ENCODE measurements around the gene STRA6. TPM values are rescaled to one million over a fixed set of nuclear protein-coding genes. Genes with fewer than 3 reads are reported as not detected.

Gene STRA6
- total RNA-seq, 4 donors from 2014 or later = 0.12 TPM; not detected in 3

- no peaks in the 10 kb centered on the region for H3K27me3 ChIP-seq
- no peak overlapping the region for H3K4me3 ChIP-seq
- 84 to 85% methylated on average over 4 to 5 of the region's 5 CpGs for WGBS, 2 donors (ENCODE audit: low coverage in 1 of 2)
Observed at GRCh38 chr15:74192751-74193150, 9.8 kb downstream of the STRA6 start.

GRCh38 chr15:74191798-74192197 is 10.8 kb downstream of the STRA6 start:
- WGBS, 2 donors (ENCODE audit: low coverage in 1 of 2) = 17% methylated on average over 1 of the region's 3 CpGs; no CpG with 5 or more reads in 1 of the 2 donors
- TF ChIP-seq POLR2A (IDR thresholded peaks at IDR 0.05) (no peak), EP300 (IDR thresholded peaks at IDR 0.05) (no peak), POLR2AphosphoS5 (IDR thresholded peaks at IDR 0.05) (no peak), CTCF (IDR thresholded peaks at IDR 0.05) (no peak)
- no peaks in the 10 kb centered on the region for H3K27me3 ChIP-seq
- H3K36me3 ChIP-seq = no peaks in the 10 kb centered on the region
- ATAC-seq = no peak
- H3K4me3 ChIP-seq = no peak overlapping the region
- H3K4me1 ChIP-seq = peaks cover 0 to 10% (median 0%) of the 10 kb centered on the region in 3 donors
- H3K9me3 ChIP-seq = no peaks in the 10 kb centered on the region
- H3K27ac ChIP-seq = no peak overlapping the region

More at GRCh38 chr15:74192751-74193150, 9.8 kb downstream of the STRA6 start:
- Histone ChIP-seq H3K4me1 (peaks cover 0 to 10% (median 0%) of the 10 kb centered on the region in 3 donors), H3K36me3 (no peaks in the 10 kb centered on the region), H3K27ac (no peak overlapping the region), H3K9me3 (no peaks in the 10 kb centered on the region)
- ATAC-seq = no peak
- TF ChIP-seq POLR2AphosphoS5 (IDR thresholded peaks at IDR 0.05) = no peak
- no peak for TF ChIP-seq CTCF (IDR thresholded peaks at IDR 0.05)
- no peak for TF ChIP-seq POLR2A (IDR thresholded peaks at IDR 0.05)
- TF ChIP-seq EP300 (IDR thresholded peaks at IDR 0.05) = no peak

- Histone ChIP-seq H3K4me1 (no peaks in the 10 kb centered on the region), H3K9me3 (no peaks in the 10 kb centered on the region), H3K27me3 (no peaks in the 10 kb centered on the region), H3K4me3 (no peak overlapping the region), H3K27ac (no peak overlapping the region), H3K36me3 (no peaks in the 10 kb centered on the region)
- no peak for ATAC-seq
- WGBS, 2 donors (ENCODE audit: low coverage in 1 of 2) = 100% methylated on average over 2 of the region's 11 CpGs; no CpG with 5 or more reads in 1 of the 2 donors
- TF ChIP-seq POLR2AphosphoS5 (IDR thresholded peaks at IDR 0.05) (no peak), CTCF (IDR thresholded peaks at IDR 0.05) (no peak), EP300 (IDR thresholded peaks at IDR 0.05) (no peak), POLR2A (IDR thresholded peaks at IDR 0.05) (no peak)
Observed at GRCh38 chr15:74188216-74188615, 14.4 kb downstream of the STRA6 start.

- no peak overlapping the region for H3K4me3 ChIP-seq
- 0% methylated on average over 1 of the region's 8 CpGs; no CpG with 5 or more reads in 1 of the 2 donors for WGBS, 2 donors (ENCODE audit: low coverage in 1 of 2)
- TF ChIP-seq EP300 (IDR thresholded peaks at IDR 0.05) = no peak
- TF ChIP-seq POLR2AphosphoS5 (IDR thresholded peaks at IDR 0.05) = no peak
- no peak for TF ChIP-seq POLR2A (IDR thresholded peaks at IDR 0.05)
- no peak for TF ChIP-seq CTCF (IDR thresholded peaks at IDR 0.05)
- no peaks in the 10 kb centered on the region for H3K27me3 ChIP-seq
- H3K36me3 ChIP-seq = no peaks in the 10 kb centered on the region
- no peak for ATAC-seq
- H3K4me1 ChIP-seq = peaks cover 0 to 2% (median 0%) of the 10 kb centered on the region in 3 donors
- H3K9me3 ChIP-seq = no peaks in the 10 kb centered on the region
- no peak overlapping the region for H3K27ac ChIP-seq
Observed at GRCh38 chr15:74185710-74186348, 16.8 kb downstream of the STRA6 start.

GRCh38 chr15:74184582-74185091 is 17.9 kb downstream of the STRA6 start:
- Histone ChIP-seq H3K36me3 (no peaks in the 10 kb centered on the region), H3K9me3 (no peaks in the 10 kb centered on the region), H3K27ac (no peak overlapping the region), H3K27me3 (no peaks in the 10 kb centered on the region), H3K4me1 (peaks cover 0 to 14% (median 11%) of the 10 kb centered on the region in 3 donors), H3K4me3 (no peak overlapping the region)
- ATAC-seq = no peak
- no peak for TF ChIP-seq POLR2A (IDR thresholded peaks at IDR 0.05)
- WGBS, 2 donors (ENCODE audit: low coverage in 1 of 2) = 100% methylated on average over 2 of the region's 12 CpGs; no CpG with 5 or more reads in 1 of the 2 donors
